Gastroesophageal sphincter (tissue), 3 donors: ENCODE measurements around the gene FAM89B.
"Not testable (repeated sequence)": the region's sequence is repeated elsewhere in the genome, so short reads cannot be mapped to it uniquely, and the experiment has no call there.

Experiments used
- CTCF ChIP-seq, 4 experiments: fragments of 200-600 bp in 2 of 4; fragments of 450-650 bp in 2 of 4; sonication (generic) in 1 of 4; IDR thresholded peaks; one replicate each; pipeline ENCODE4 v1.5.1; 2017 to 2019; ENCODE audit warnings: antibody characterized with exemption in 4 of 4, mild to moderate bottlenecking in 2 of 4, moderate library complexity in 2 of 4
- POLR2A ChIP-seq, 2 donors: fragments of 450-650 bp; IDR thresholded peaks; one replicate each; pipeline ENCODE4 v1.6.1; 2017; ENCODE audit warnings: antibody characterized with exemption in 2 of 2, mild to moderate bottlenecking in 2 of 2, moderate library complexity in 1 of 2
- POLR2AphosphoS5 ChIP-seq: sonication (generic); formaldehyde crosslinking; IDR thresholded peaks from one replicate; pipeline ENCODE4 v1.6.1; 2017; ENCODE audit warnings: antibody characterized with exemption

- not testable (repeated sequence) for TF ChIP-seq POLR2A (IDR thresholded peaks at IDR 0.05); CTCF (IDR thresholded peaks at IDR 0.05); POLR2AphosphoS5
Measured at GRCh38 chr11:65522718-65523630, 49.4 kb upstream of the FAM89B start.
